OCI-LY7 (cell line): ENCODE data around the gene CAMK2B. TPM values are rescaled to one million over a fixed set of nuclear protein-coding genes. Genes with fewer than 3 reads are reported as not detected.

Experiments
- BruUV-seq: library from RNA; stranded (reverse); fragments of 400-500 nt; replicated peaks from 2 replicates; lab custom pipeline; 2021; lab: Mats Ljungman, UMichigan
- CTCF ChIA-PET: fragments of 300-600 bp; sonication (Branson Sonifier 250); formaldehyde crosslinking; loops from one replicate; lab custom pipeline; 2022; ENCODE audit warnings: antibody characterized with exemption; ENCODE audit not compliant: unreplicated experiment; lab: Charles Lee
- POLR2A ChIA-PET: fragments of 300-600 bp; sonication (Branson Sonifier 250); formaldehyde crosslinking; loops from one replicate; lab custom pipeline; 2022; ENCODE audit warnings: antibody characterized with exemption; lab: Charles Lee
- DNase-seq: peaks from one replicate; pipeline ENCODE4 v3.0.0-alpha.2; 2015; ENCODE audit warnings: low spot score
- H2AFZ ChIP-seq: fragments of 200-600 bp; sonication (generic), shearing (Covaris generic); 2 replicates; pipeline ENCODE4 v1.6.1; 2014; ENCODE audit warnings: mild to moderate bottlenecking, antibody characterized with exemption, low read length, moderate library complexity
- H3K27ac ChIP-seq: fragments of 200-600 bp; sonication (generic); 2 replicates; pipeline ENCODE4 v1.5.1; 2014; ENCODE audit warnings: mixed run types, low read depth, mild to moderate bottlenecking, moderate library complexity, low read length, inconsistent platforms; ENCODE audit not compliant: poor library complexity, severe bottlenecking
- H3K36me3 ChIP-seq: fragments of 200-600 bp; sonication (generic); 2 replicates; pipeline ENCODE4 v1.6.1; 2014; ENCODE audit warnings: mild to moderate bottlenecking, antibody characterized with exemption, low read length, moderate library complexity, mixed read lengths; ENCODE audit not compliant: insufficient read depth
- H3K4me1 ChIP-seq: fragments of 200-600 bp; sonication (generic); 2 replicates; pipeline ENCODE4 v1.5.1; 2014; ENCODE audit warnings: mild to moderate bottlenecking, low read length; ENCODE audit not compliant: insufficient read depth, poor library complexity, severe bottlenecking
- H3K4me2 ChIP-seq: fragments of 200-600 bp; sonication (generic); 2 replicates; pipeline ENCODE4 v1.6.1; 2014; ENCODE audit warnings: mild to moderate bottlenecking, low read length
- H3K4me3 ChIP-seq: fragments of 200-600 bp; sonication (generic); 2 replicates; pipeline ENCODE4 v1.5.1; 2014; ENCODE audit warnings: mild to moderate bottlenecking, low read depth, low read length; ENCODE audit not compliant: poor library complexity, severe bottlenecking
- H3K79me2 ChIP-seq: fragments of 200-600 bp; sonication (generic); 2 replicates; pipeline ENCODE4 v1.6.1; 2016; ENCODE audit warnings: low read depth, mild to moderate bottlenecking, low read length, moderate library complexity, mixed read lengths; ENCODE audit not compliant: insufficient read depth
- H3K9me2 ChIP-seq: fragments of 200-600 bp; sonication (generic); 2 replicates; pipeline ENCODE4 v1.6.1; 2016; ENCODE audit warnings: mild to moderate bottlenecking, low read length, mixed read lengths; ENCODE audit not compliant: insufficient read depth
- H3K9me3 ChIP-seq: fragments of 200-600 bp; sonication (generic); 2 replicates; pipeline ENCODE4 v1.6.1; 2014; ENCODE audit warnings: mild to moderate bottlenecking, mixed run types, low read length, mixed read lengths
- H4K20me1 ChIP-seq: fragments of 200-600 bp; sonication (generic); 2 replicates; pipeline ENCODE4 v1.6.1; 2014; ENCODE audit warnings: mild to moderate bottlenecking, antibody characterized with exemption, low read length, moderate library complexity, mixed read lengths; ENCODE audit not compliant: insufficient read depth
- EZH2phosphoT487 ChIP-seq: fragments of 200-600 bp; sonication (generic); IDR thresholded peaks from 2 replicates; pipeline ENCODE4 v1.6.1; 2018; ENCODE audit warnings: low read depth, borderline replicate concordance, mild to moderate bottlenecking, mixed run types, antibody characterized with exemption, low read length, moderate library complexity, mixed read lengths
- intact Hi-C: fragments of 100-400 bp; cut with micrococcal nuclease; formaldehyde crosslinking; loops from one replicate; pipeline ENCODE4 v1.10.0; 2022; ENCODE audit not compliant: unreplicated experiment
- total RNA-seq, 2 experiments: library from RNA; depleted of rRNA in 1 of 2; stranded (reverse); fragments of >200 nt in 1 of 2; shearing (Covaris generic) in 1 of 2; gene quantifications; 2 replicates each; pipeline ENCODE4 v1.2.3, GENCODE V29; 2014 to 2022
- TF ChIP-seq, protein P1 (sequence below): fragments of 200-600 bp; sonication (generic); conservative IDR thresholded peaks from 2 replicates; pipeline ENCODE4 v1.5.1; 2014; ENCODE audit warnings: mild to moderate bottlenecking, antibody characterized with exemption, low read length, moderate library complexity, mixed read lengths

The CAMK2B gene
- total RNA-seq, 2 experiments from 2014 or later = 0.66 to 1.1 TPM

DNA sequence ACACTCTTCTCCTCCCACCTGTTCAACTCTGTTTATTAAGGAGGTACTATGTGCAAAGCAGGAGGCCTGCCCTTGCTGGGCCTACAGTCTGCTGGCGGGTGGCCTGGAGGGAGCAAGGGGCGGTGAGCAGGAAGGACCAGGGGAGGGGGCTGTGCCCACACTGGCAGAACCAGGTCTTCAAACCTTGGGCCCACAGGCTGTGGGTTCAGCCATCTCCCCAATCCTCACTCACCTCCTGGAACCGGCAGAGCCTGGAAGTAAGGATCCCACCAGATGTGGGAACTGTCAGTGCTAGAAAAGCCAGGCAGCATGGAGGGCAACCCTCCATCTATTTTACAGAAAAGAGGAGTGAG, 50.8 kb downstream of the CAMK2B start:
- no peak overlapping the region for H3K27ac ChIP-seq
- H3K4me1 ChIP-seq = no peaks in the 10 kb centered on the region
- H3K4me2 ChIP-seq = no peak overlapping the region
- CTCF ChIA-PET = interaction anchor here (0.5 kb wide), 1 partner anchor 52 kb away, joined by 5 read pairs; no protein-coding TSS in a partner anchor
- no peaks in the 10 kb centered on the region for H3K9me3 ChIP-seq
- BruUV-seq = no TSS peak
- no peaks in the 10 kb centered on the region for H4K20me1 ChIP-seq
- TF ChIP-seq, protein P1, sequence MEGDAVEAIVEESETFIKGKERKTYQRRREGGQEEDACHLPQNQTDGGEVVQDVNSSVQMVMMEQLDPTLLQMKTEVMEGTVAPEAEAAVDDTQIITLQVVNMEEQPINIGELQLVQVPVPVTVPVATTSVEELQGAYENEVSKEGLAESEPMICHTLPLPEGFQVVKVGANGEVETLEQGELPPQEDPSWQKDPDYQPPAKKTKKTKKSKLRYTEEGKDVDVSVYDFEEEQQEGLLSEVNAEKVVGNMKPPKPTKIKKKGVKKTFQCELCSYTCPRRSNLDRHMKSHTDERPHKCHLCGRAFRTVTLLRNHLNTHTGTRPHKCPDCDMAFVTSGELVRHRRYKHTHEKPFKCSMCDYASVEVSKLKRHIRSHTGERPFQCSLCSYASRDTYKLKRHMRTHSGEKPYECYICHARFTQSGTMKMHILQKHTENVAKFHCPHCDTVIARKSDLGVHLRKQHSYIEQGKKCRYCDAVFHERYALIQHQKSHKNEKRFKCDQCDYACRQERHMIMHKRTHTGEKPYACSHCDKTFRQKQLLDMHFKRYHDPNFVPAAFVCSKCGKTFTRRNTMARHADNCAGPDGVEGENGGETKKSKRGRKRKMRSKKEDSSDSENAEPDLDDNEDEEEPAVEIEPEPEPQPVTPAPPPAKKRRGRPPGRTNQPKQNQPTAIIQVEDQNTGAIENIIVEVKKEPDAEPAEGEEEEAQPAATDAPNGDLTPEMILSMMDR = no peak
- no peak for TF ChIP-seq EZH2phosphoT487
- no peaks in the 10 kb centered on the region for H3K79me2 ChIP-seq
- no peak for DNase-seq
- intact Hi-C loops = no loop called here
- H3K9me2 ChIP-seq = no peaks in the 10 kb centered on the region
- no peaks in the 10 kb centered on the region for H3K36me3 ChIP-seq
- H2AFZ ChIP-seq = no peak overlapping the region
- POLR2A ChIA-PET = no interaction called here
- H3K4me3 ChIP-seq = no peak overlapping the region

- DNase-seq = no peak
- no peaks in the 10 kb centered on the region for H3K4me1 ChIP-seq
- no peaks in the 10 kb centered on the region for H3K36me3 ChIP-seq
- CTCF ChIA-PET = interaction anchor here (0.5 kb wide), 1 partner anchor 52 kb away, joined by 5 read pairs; no protein-coding TSS in a partner anchor
- H3K27ac ChIP-seq = no peak overlapping the region
- TF ChIP-seq, protein P1 = no peak
- no peak for TF ChIP-seq EZH2phosphoT487
- H3K79me2 ChIP-seq = no peaks in the 10 kb centered on the region
- no TSS peak for BruUV-seq
- H3K4me3 ChIP-seq = no peak overlapping the region
- H3K9me3 ChIP-seq = no peaks in the 10 kb centered on the region
- H3K9me2 ChIP-seq = no peaks in the 10 kb centered on the region
- no peak overlapping the region for H2AFZ ChIP-seq
- no peaks in the 10 kb centered on the region for H4K20me1 ChIP-seq
- H3K4me2 ChIP-seq = no peak overlapping the region
- intact Hi-C loops = no loop called here
- POLR2A ChIA-PET = no interaction called here
These were observed 51.4 kb downstream of the CAMK2B start for GRCh38 chr7:44273681-44274622.

GRCh38 chr7:44272981-44273380, 52.4 kb downstream of the CAMK2B start:
- Histone ChIP-seq H4K20me1 (no peaks in the 10 kb centered on the region), H3K4me1 (no peaks in the 10 kb centered on the region), H3K27ac (no peak overlapping the region), H3K4me2 (no peak overlapping the region), H2AFZ (no peak overlapping the region), H3K9me3 (no peaks in the 10 kb centered on the region), H3K79me2 (no peaks in the 10 kb centered on the region), H3K36me3 (no peaks in the 10 kb centered on the region), H3K9me2 (no peaks in the 10 kb centered on the region), H3K4me3 (no peak overlapping the region)
- CTCF ChIA-PET = no interaction called here
- DNase-seq = no peak
- POLR2A ChIA-PET = interaction anchor here (0.6 kb wide), 1 partner anchor 144 kb away, joined by 3 read pairs; no protein-coding TSS in a partner anchor
- TF ChIP-seq, protein P1 = no peak
- TF ChIP-seq EZH2phosphoT487 = no peak
- no TSS peak for BruUV-seq
- intact Hi-C loops = no loop called here
